GM10248 (cell line): ENCODE measurements around the gene WDR27.

ENCODE experiments used
- CTCF ChIA-PET: fragments of 300-600 bp; sonication (Branson Sonifier 250); formaldehyde crosslinking; extraction: SDS; loops from one replicate; lab custom pipeline; 2021; ENCODE audit warnings: antibody characterized with exemption; lab: Yijun Ruan, JAX
- POLR2A ChIA-PET: fragments of 350-650 bp; sonication (Branson Sonifier 250); formaldehyde crosslinking; extraction: SDS; loops from one replicate; lab custom pipeline; 2020; ENCODE audit warnings: antibody characterized with exemption; lab: Yijun Ruan, JAX
- DNase-seq: peaks from one replicate; pipeline ENCODE4 v3.0.0; 2012; ENCODE audit errors: extremely low spot score
- TF ChIP-seq, protein P1 (sequence below): IDR thresholded peaks from 2 replicates; pipeline ENCODE4 v1.5.1; 2012; ENCODE audit warnings: mild to moderate bottlenecking, low read depth; ENCODE audit errors: extremely low read depth, missing control alignments, control extremely low read depth

WDR27 gene

DNA sequence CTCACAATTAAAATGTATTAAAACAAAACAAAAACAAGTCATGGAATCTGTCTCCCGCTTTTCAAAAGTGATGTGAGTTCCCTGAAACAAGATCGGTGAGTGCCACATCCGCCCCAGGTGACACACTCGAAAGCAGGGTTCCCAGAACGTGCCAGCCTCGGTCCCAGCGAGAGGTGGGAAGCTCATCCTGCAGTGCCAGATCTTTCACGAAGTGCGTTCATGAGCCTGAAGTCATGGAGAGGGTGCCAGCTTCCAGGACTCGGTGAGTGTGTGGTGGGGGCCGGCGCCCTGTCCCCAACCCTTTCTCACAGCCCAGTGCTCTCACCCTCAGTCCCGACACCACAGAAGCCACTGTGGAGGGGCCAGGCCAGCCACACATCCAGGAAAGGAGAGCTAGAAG lies 127.4 kb downstream of the WDR27 start:
- CTCF ChIA-PET: interaction anchor here (2.3 kb wide), 1 partner anchor 10 kb away, joined by 7 read pairs; no protein-coding TSS in a partner anchor
- TF ChIP-seq, protein P1, sequence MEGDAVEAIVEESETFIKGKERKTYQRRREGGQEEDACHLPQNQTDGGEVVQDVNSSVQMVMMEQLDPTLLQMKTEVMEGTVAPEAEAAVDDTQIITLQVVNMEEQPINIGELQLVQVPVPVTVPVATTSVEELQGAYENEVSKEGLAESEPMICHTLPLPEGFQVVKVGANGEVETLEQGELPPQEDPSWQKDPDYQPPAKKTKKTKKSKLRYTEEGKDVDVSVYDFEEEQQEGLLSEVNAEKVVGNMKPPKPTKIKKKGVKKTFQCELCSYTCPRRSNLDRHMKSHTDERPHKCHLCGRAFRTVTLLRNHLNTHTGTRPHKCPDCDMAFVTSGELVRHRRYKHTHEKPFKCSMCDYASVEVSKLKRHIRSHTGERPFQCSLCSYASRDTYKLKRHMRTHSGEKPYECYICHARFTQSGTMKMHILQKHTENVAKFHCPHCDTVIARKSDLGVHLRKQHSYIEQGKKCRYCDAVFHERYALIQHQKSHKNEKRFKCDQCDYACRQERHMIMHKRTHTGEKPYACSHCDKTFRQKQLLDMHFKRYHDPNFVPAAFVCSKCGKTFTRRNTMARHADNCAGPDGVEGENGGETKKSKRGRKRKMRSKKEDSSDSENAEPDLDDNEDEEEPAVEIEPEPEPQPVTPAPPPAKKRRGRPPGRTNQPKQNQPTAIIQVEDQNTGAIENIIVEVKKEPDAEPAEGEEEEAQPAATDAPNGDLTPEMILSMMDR: no peak
- POLR2A ChIA-PET: interaction anchor here (0.6 kb wide), 1 partner anchor 1470 kb away, joined by 6 read pairs; no protein-coding TSS in a partner anchor
- DNase-seq: no peak

DNA sequence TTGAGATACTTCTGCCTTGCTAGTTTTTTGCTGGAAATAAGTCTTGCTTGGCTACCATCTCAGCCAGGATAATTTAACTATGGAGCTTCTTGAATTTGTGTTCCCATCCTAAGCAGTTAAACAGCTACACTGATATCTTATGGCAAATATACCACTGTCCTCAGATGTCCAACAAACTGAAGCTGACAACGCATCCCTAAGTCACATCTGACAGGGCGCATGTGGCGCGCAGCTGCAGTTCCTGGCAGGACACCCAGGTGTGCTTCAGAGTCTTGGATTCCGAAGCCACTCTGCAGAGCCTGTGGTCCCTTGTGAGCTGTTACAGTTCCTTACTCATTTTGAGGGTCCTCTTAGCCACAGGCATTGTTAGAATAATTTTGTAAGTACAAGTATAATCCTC lies 127.9 kb downstream of the WDR27 start:
- ChIA-PET CTCF (interaction anchor here (2.3 kb wide), 1 partner anchor 11 kb away, joined by 7 read pairs; no protein-coding TSS in a partner anchor), POLR2A (interaction anchor here (0.6 kb wide), 1 partner anchor 1470 kb away, joined by 6 read pairs; no protein-coding TSS in a partner anchor)
- no peak for DNase-seq
- TF ChIP-seq, protein P1: no peak

DNA sequence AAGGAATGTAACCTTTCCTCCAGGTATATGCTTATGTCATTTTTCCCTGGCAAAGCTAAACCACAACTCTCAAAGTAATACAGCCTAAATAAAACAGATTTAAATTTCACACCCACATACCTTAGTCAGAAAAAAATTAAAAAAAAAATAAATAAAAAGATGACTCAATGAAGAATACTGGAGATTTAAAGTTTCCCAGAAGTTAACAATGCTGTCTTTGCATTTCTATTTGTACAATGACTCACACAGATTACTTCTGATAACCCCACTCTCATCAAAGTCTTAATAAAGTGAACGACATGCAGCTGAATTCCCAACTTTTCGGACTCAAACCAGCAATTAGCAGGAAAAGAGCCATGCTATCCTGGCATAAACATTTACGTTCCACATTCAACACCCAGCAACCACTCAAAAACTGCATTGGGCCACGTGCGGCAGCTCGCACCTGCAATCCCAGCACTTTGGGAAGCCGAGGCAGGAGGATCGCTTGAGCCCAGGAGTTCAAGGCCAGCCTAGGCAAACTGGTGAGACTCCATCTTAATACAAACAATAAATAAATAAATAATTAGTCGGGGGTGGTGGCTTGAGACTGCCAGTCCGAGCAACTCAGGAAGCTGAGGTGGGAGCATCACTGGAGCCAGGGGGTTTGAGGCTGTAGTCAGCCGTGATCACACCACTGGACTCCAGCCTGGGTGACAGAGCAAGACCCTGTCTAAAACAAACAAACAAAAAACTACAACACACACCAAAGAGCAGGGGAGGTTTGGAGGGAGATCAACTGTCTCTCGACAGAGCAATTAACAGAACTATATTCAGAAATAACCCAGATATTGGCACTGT lies 130.5 kb downstream of the WDR27 start:
- ChIA-PET POLR2A (no interaction called here), CTCF (interaction anchor here (1.3 kb wide), 1 partner anchor 10 kb away, joined by 3 read pairs; no protein-coding TSS in a partner anchor)
- DNase-seq: no peak

DNA sequence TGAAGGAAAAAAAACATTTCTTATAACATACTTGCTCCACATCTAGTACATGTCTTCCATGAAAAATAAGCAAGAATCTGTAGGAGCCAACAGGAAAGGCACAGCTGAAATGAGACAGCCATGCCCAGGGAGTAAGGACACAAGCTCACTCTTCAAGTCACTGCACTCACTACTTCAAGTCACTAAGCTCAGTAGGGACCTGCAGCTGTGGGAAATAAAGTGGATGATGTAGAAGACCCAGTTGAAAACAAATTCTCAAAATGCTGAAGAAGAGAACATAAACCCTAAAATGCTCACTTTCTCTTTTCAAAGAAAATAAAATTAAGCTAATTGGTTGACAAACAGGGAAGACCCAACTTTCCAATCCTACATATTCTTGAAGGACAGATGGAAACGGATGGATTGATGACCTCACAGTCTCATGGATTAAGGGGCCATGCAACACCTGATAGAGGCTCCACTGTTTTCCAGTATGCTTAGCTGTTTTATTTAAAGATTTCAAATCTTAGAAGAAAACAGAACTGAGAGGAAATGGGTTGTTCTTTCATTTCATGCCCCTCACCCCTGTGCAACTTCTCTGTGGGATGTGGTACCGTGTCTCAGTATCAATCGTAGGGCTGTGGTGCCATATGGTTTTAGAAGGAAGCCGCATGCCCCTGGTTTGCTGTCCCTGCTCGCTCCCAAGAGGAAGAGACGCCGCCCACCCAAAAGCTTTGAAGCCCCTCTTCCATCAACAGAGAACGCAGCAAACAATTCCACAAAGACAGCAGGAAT lies 133.3 kb downstream of the WDR27 start:
- CTCF ChIA-PET: interaction anchor here (1.3 kb wide), 1 partner anchor 17 kb away, joined by 5 read pairs; no protein-coding TSS in a partner anchor

More for the DNA sequence above, 130.5 kb downstream of the WDR27 start:
- TF ChIP-seq, protein P1: no peak

DNA sequence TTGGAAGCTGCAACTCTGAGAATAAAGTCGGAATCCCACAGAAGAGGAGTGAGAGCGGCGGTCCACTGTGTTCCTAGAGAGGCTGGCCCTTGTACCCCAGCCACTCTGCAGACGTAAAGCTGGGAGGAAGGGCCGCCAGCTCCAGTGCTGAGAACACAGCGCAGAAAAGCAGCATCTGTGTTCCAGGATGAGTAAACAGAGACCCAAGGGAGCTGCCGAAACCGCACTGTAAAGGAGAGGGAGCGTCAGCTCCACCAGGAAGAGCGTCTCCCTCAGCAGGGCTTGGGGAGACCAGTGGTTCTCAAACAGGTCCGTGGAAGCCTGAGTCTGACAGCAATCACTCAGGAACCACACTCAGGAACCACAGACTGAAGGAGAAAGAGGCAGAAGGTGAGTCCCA lies 134.0 kb downstream of the WDR27 start:
- TF ChIP-seq, protein P1: no peak
- POLR2A ChIA-PET: no interaction called here
- CTCF ChIA-PET: interaction anchor here (1.3 kb wide), 1 partner anchor 18 kb away, joined by 5 read pairs; no protein-coding TSS in a partner anchor
- no peak for DNase-seq

More for the DNA sequence above, 133.3 kb downstream of the WDR27 start:
- no peak for DNase-seq
- POLR2A ChIA-PET: no interaction called here
- TF ChIP-seq, protein P1: no peak
